ENCODE data around the gene VPS4A. TPM values are rescaled to one million over a fixed set of nuclear protein-coding genes. Genes with fewer than 3 reads are reported as not detected.

VPS4A gene
- total and polyA plus RNA-seq, 2 of the 4 experiments (the other 2 are of a cell fraction), result 23.3 to 25.2 TPM

DNA sequence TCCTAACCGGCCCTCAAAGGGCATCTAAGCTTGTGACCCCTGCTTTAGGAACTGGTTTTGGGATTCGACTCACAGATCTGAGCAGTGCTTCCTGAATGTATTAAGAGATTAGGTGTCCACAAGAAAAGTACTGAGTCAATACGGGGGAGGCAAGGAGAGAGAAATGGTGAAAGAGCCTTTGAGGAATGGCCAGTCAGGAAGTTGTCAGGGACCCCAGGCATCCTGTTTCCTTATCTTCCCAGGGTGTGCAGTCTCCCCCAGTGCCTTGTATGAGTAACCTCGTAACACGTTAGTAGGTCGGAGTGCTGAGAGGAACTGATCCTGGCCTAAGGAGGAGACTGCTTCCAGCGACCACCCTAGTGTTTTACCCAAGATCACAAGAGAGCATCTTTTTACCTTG lies 56.8 kb downstream of the VPS4A start:
- Histone ChIP-seq H2BK20ac (ENCODE audit: low read depth, low read length) (no peak overlapping the region), H2BK15ac (ENCODE audit: low read depth, low read length) (no peak overlapping the region), H3K9me1 (ENCODE audit: insufficient read depth, low read length) (peaks cover 11% of the 10 kb centered on the region; the same call in 1 of the 2 replicates), H3K9ac (ENCODE audit: low read depth, low read length) (no peak overlapping the region), H4K5ac (ENCODE audit: low read depth, low read length) (no peak overlapping the region), H3K4me2 (ENCODE audit: low read depth, low read length) (no peak overlapping the region), H3K27ac (ENCODE audit: insufficient read depth, low read length) (no peak overlapping the region), H3K56ac (ENCODE audit: extremely low read depth, insufficient read depth, low read length) (no peak overlapping the region), H4K91ac (ENCODE audit: insufficient read depth, low read depth, low read length) (no peak overlapping the region), H3K18ac (ENCODE audit: low read depth, low read length) (no peak overlapping the region), H2AK9ac (replicated peaks; ENCODE audit: low read depth, low read length, poor library complexity) (no peak overlapping the region), H2BK120ac (ENCODE audit: low read depth, low read length) (no peak overlapping the region), H3K4me1 (ENCODE audit: control insufficient read depth, insufficient read depth, low read length) (no peaks in the 10 kb centered on the region; the same call in 1 of the 2 replicates), H4K8ac (ENCODE audit: low read depth in 2 of 2, low read length in 2 of 2) (no peak overlapping the region), H3K14ac (replicated peaks; ENCODE audit: low read depth, low read length) (no peak overlapping the region), H4K20me1 (ENCODE audit: insufficient read depth, low read length) (no peaks in the 10 kb centered on the region), H3K9me3 (ENCODE audit: control insufficient read depth, insufficient read depth, low read length) (no peaks in the 10 kb centered on the region), H3K23ac (ENCODE audit: low read depth, low read length) (no peak overlapping the region), H3K4me3 (ENCODE audit: insufficient read depth, low read depth, low read length) (no peak overlapping the region), H2AK5ac (ENCODE audit: low read depth, low read length) (no peak overlapping the region), H2BK5ac (ENCODE audit: low read depth, low read length, poor library complexity, severe bottlenecking) (peak overlapping the region; percentile 35), H3K79me1 (ENCODE audit: low read depth in 1 of 2, low read length in 2 of 2) (peaks cover 36 to 51% of the 10 kb centered on the region in 2 experiments), H3K27me3 (ENCODE audit: control insufficient read depth, insufficient read depth, low read length) (no peaks in the 10 kb centered on the region), H2AFZ (replicated peaks; ENCODE audit: low read length, poor library complexity) (no peak overlapping the region), H3K4ac (ENCODE audit: low read depth, low read length) (no peak overlapping the region), H3K36me3 (ENCODE audit: control insufficient read depth, insufficient read depth, low read length) (peaks cover 48% of the 10 kb centered on the region)
- TF ChIP-seq, protein P1, sequence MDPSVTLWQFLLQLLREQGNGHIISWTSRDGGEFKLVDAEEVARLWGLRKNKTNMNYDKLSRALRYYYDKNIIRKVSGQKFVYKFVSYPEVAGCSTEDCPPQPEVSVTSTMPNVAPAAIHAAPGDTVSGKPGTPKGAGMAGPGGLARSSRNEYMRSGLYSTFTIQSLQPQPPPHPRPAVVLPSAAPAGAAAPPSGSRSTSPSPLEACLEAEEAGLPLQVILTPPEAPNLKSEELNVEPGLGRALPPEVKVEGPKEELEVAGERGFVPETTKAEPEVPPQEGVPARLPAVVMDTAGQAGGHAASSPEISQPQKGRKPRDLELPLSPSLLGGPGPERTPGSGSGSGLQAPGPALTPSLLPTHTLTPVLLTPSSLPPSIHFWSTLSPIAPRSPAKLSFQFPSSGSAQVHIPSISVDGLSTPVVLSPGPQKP (IDR thresholded peaks at IDR 0.05; ENCODE audit: borderline replicate concordance, low read depth, low read length), result no peak
- TF ChIP-seq CEBPB (IDR thresholded peaks at IDR 0.05; ENCODE audit: low read depth, low read length), result peak; percentile 42; the same call in 1 of the 2 replicates
- peak; percentile 71 for DNase-seq
- ChIA-PET CTCF (no interaction called here), POLR2A (ENCODE audit: unreplicated experiment) (no interaction called here)
- WGBS, 2 experiments (ENCODE audit: extremely low coverage in 2 of 2, insufficient read length in 1 of 2), result no CpG with 5 or more reads among the region's 7 CpGs
- dilution Hi-C loops (cut with HindIII; ENCODE audit: low sequenced_read_pairs, unreplicated experiment), result no loop called here
- BruUV-seq (replicated peaks), result no TSS peak
- in situ Hi-C loops (cut with MboI; ENCODE audit: low sequenced_read_pairs), result no loop called here
- intact Hi-C loops (cut with micrococcal nuclease), result no loop called here
- ATAC-seq (ENCODE audit: low read depth), result no peak; the same call in none of the 2 replicates

All from IMR-90 (cell line).